ENCODE results near the gene METTL24. TPM values are rescaled to one million over a fixed set of nuclear protein-coding genes. Genes with fewer than 3 reads are reported as not detected.

The METTL24 gene
- total RNA-seq, 1 experiment from 2014 or later: 0.61 TPM

GRCh38 chr6:110315869-110316398 is 42.2 kb downstream of the METTL24 start:
- Mint-ChIP-seq H3K36me3 (ENCODE audit: insufficient read depth in 1 of 3, low read depth in 3 of 3) (no peaks in the 10 kb centered on the region), H3K9me3 (no peaks in the 10 kb centered on the region; a peak in 1 of 5 replicates), H3K4me1 (peaks cover 11 to 12% of the 10 kb centered on the region in 2 experiments), H3K4me3 (no peak overlapping the region), H3K27me3 (ENCODE audit: low read depth) (no peaks in the 10 kb centered on the region; the same call in 1 of the 2 replicates), H3K27ac (no peak overlapping the region)
- Histone ChIP-seq H3K56ac (ENCODE audit: insufficient read length, low read depth, low read length) (no peak overlapping the region), H2BK5ac (ENCODE audit: insufficient read length, low read length) (no peak overlapping the region), H3K27me3 (ENCODE audit: insufficient read depth, low read length) (no peaks in the 10 kb centered on the region), H3K18ac (ENCODE audit: insufficient read length, low read depth, low read length) (no peak overlapping the region), H3K14ac (ENCODE audit: insufficient read depth, low read length) (no peak overlapping the region), H3K4me1 (ENCODE audit: insufficient read depth, low read length) (no peaks in the 10 kb centered on the region; the same call in 1 of the 2 replicates), H3K9me3 (ENCODE audit: control insufficient read depth, low read depth, low read length) (no peaks in the 10 kb centered on the region), H3K4me2 (ENCODE audit: insufficient read depth, insufficient read length, low read length) (no peak overlapping the region), H3K79me2 (ENCODE audit: insufficient read depth, low read length) (no peaks in the 10 kb centered on the region), H3K23me2 (ENCODE audit: insufficient read length, low read depth, low read length, poor library complexity, severe bottlenecking) (no peaks in the 10 kb centered on the region), H3K4ac (ENCODE audit: low read depth, low read length) (no peak overlapping the region), H3K79me1 (ENCODE audit: insufficient read depth, low read depth, low read length, poor library complexity, severe bottlenecking) (no peaks in the 10 kb centered on the region), H4K91ac (ENCODE audit: insufficient read length, low read depth, low read length) (no peak overlapping the region), H2AFZ (ENCODE audit: low read length) (no peak overlapping the region), H3K27ac (ENCODE audit: insufficient read length, low read depth, low read length) (no peak overlapping the region), H3K9ac (ENCODE audit: extremely low read depth, insufficient read length, low read length) (no peak overlapping the region), H4K8ac (replicated peaks; ENCODE audit: insufficient read length, low read depth, low read length) (no peak overlapping the region), H2BK12ac (ENCODE audit: insufficient read length, low read depth, low read length) (no peak overlapping the region), H3T11ph (ENCODE audit: low read length) (no peak overlapping the region), H3K23ac (ENCODE audit: insufficient read length, low read depth, low read length) (no peak overlapping the region), H2BK15ac (ENCODE audit: low read depth, low read length) (no peak overlapping the region), H4K20me1 (ENCODE audit: control insufficient read depth, insufficient read depth, insufficient read length) (no peaks in the 10 kb centered on the region), H4K5ac (ENCODE audit: insufficient read length, low read depth, low read length) (no peak overlapping the region), H2AK5ac (ENCODE audit: insufficient read length, low read length) (no peak overlapping the region), H2BK20ac (ENCODE audit: low read depth, low read length, poor library complexity, severe bottlenecking) (no peak overlapping the region), H2BK120ac (ENCODE audit: low read depth, low read length, poor library complexity, severe bottlenecking) (no peak overlapping the region)
- TF ChIP-seq, protein P1, sequence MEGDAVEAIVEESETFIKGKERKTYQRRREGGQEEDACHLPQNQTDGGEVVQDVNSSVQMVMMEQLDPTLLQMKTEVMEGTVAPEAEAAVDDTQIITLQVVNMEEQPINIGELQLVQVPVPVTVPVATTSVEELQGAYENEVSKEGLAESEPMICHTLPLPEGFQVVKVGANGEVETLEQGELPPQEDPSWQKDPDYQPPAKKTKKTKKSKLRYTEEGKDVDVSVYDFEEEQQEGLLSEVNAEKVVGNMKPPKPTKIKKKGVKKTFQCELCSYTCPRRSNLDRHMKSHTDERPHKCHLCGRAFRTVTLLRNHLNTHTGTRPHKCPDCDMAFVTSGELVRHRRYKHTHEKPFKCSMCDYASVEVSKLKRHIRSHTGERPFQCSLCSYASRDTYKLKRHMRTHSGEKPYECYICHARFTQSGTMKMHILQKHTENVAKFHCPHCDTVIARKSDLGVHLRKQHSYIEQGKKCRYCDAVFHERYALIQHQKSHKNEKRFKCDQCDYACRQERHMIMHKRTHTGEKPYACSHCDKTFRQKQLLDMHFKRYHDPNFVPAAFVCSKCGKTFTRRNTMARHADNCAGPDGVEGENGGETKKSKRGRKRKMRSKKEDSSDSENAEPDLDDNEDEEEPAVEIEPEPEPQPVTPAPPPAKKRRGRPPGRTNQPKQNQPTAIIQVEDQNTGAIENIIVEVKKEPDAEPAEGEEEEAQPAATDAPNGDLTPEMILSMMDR (conservative IDR thresholded peaks at IDR 0.05): no peak
- WGBS (ENCODE audit: extremely low coverage, insufficient read length, low lambda C conversion rate): no CpG with 5 or more reads among the region's 3 CpGs
- no peak for DNase-seq

Measured in H9 (cell line).